ENCODE data around the gene SYT3.
"Not testable (repeated sequence)": the region's sequence is repeated elsewhere in the genome, so short reads cannot be mapped to it uniquely, and the experiment has no call there.

SYT3 gene

GRCh38 chr19:50633973-50634372 lies 5.7 kb downstream of the SYT3 start:
- no peak for DNase-seq

- DNase-seq = no peak
Measured at GRCh38 chr19:50633359-50633758, 6.3 kb downstream of the SYT3 start.

- no peak for DNase-seq
Measured at GRCh38 chr19:50632151-50632835, 7.4 kb downstream of the SYT3 start.

GRCh38 chr19:50629801-50630200 lies 9.9 kb downstream of the SYT3 start:
- DNase-seq = no peak

GRCh38 chr19:50629194-50629593 lies 10.5 kb downstream of the SYT3 start:
- DNase-seq = no peak

GRCh38 chr19:50628551-50628950 lies 11.1 kb downstream of the SYT3 start:
- no peak for DNase-seq

GRCh38 chr19:50628146-50628545 lies 11.5 kb downstream of the SYT3 start:
- DNase-seq = no peak

GRCh38 chr19:50626795-50627194 lies 12.9 kb downstream of the SYT3 start:
- DNase-seq = no peak

- no peak for DNase-seq
Measured at GRCh38 chr19:50626011-50626410, 13.7 kb downstream of the SYT3 start.

GRCh38 chr19:50624949-50625600 lies 14.6 kb downstream of the SYT3 start:
- no peak for DNase-seq

- not testable (repeated sequence) for DNase-seq
Measured at GRCh38 chr19:50620394-50620906, 19.2 kb downstream of the SYT3 start.

GRCh38 chr19:50619184-50619583 lies 20.5 kb downstream of the SYT3 start:
- DNase-seq = not testable (repeated sequence)

GRCh38 chr19:50618379-50618778 lies 21.3 kb downstream of the SYT3 start:
- DNase-seq = not testable (repeated sequence)

GRCh38 chr19:50612504-50613404 lies 26.9 kb downstream of the SYT3 start:
- DNase-seq = not testable (repeated sequence)

- DNase-seq = peak; percentile 92
Measured at GRCh38 chr19:50607874-50608785, 31.6 kb downstream of the SYT3 start.

- no peak for DNase-seq
Measured at GRCh38 chr19:50607388-50607787, 32.3 kb downstream of the SYT3 start.

- DNase-seq = peak; percentile 46
Measured at GRCh38 chr19:50606059-50606836, 33.4 kb downstream of the SYT3 start.

- not testable (repeated sequence) for DNase-seq
Measured at GRCh38 chr19:50604264-50605073, 35.2 kb downstream of the SYT3 start.

GRCh38 chr19:50602935-50603334 lies 36.7 kb downstream of the SYT3 start:
- no peak for DNase-seq

GRCh38 chr19:50602496-50602895 lies 37.2 kb downstream of the SYT3 start:
- no peak for DNase-seq

- DNase-seq = no peak
Measured at GRCh38 chr19:50602089-50602422, 37.6 kb downstream of the SYT3 start.
